ENCODE measurements around the gene ERBB4. TPM values are rescaled to one million over a fixed set of nuclear protein-coding genes. Genes with fewer than 3 reads are reported as not detected.
"Not testable (repeated sequence)": the region's sequence is repeated elsewhere in the genome, so short reads cannot be mapped to it uniquely, and the experiment has no call there.

Gene ERBB4
- polyA plus RNA-seq, 4 donors, result 0.04 to 0.13 TPM; not detected in 2

- not testable (repeated sequence) for H3K4me3 ChIP-seq (ENCODE audit: low read depth in 1 of 3, low read length in 3 of 3); H3K9me3 ChIP-seq (ENCODE audit: control insufficient read depth in 2 of 2, insufficient read depth in 1 of 2, low read depth in 1 of 2, low read length in 1 of 2); DNase-seq; H3K4me1 ChIP-seq (ENCODE audit: control insufficient read depth in 3 of 3, insufficient read depth in 2 of 3, low read depth in 1 of 3, low read length in 2 of 3); FAIRE-seq; H3K27ac ChIP-seq (ENCODE audit: low read depth in 1 of 3, low read length in 2 of 3); H3K27me3 ChIP-seq (ENCODE audit: control insufficient read depth in 3 of 3, insufficient read depth in 3 of 3, low read length in 3 of 3); H3K36me3 ChIP-seq (ENCODE audit: control insufficient read depth in 3 of 3, insufficient read depth in 2 of 3, low read depth in 1 of 3, low read length in 3 of 3)
- 87 to 93% (median 89%) methylated on average over 6 to 18 of the region's 18 CpGs for WGBS, 3 donors
Observed at GRCh38 chr2:211524248-211524647, 1014.4 kb downstream of the ERBB4 start.

- Histone ChIP-seq H3K27ac (ENCODE audit: low read depth in 1 of 3, low read length in 2 of 3) (no peak overlapping the region), H3K36me3 (ENCODE audit: control insufficient read depth in 3 of 3, insufficient read depth in 2 of 3, low read depth in 1 of 3, low read length in 3 of 3) (no peaks in the 10 kb centered on the region), H3K27me3 (ENCODE audit: control insufficient read depth in 3 of 3, insufficient read depth in 3 of 3, low read length in 3 of 3) (no peaks in the 10 kb centered on the region), H3K9me3 (ENCODE audit: control insufficient read depth in 2 of 2, insufficient read depth in 1 of 2, low read depth in 1 of 2, low read length in 1 of 2) (no peaks in the 10 kb centered on the region), H3K4me3 (ENCODE audit: low read depth in 1 of 3, low read length in 3 of 3) (no peak overlapping the region), H3K4me1 (ENCODE audit: control insufficient read depth in 3 of 3, insufficient read depth in 2 of 3, low read depth in 1 of 3, low read length in 2 of 3) (no peaks in the 10 kb centered on the region)
- WGBS, 3 donors, result 76 to 87% (median 78%) methylated on average over 3 of the region's 3 CpGs
- FAIRE-seq (no peak), DNase-seq (no peak)
Observed at GRCh38 chr2:211516537-211516936, 1022.1 kb downstream of the ERBB4 start.

- Histone ChIP-seq H3K9me3 (ENCODE audit: control insufficient read depth in 2 of 2, insufficient read depth in 1 of 2, low read depth in 1 of 2, low read length in 1 of 2) (no peaks in the 10 kb centered on the region), H3K4me1 (ENCODE audit: control insufficient read depth in 3 of 3, insufficient read depth in 2 of 3, low read depth in 1 of 3, low read length in 2 of 3) (no peaks in the 10 kb centered on the region), H3K27me3 (ENCODE audit: control insufficient read depth in 3 of 3, insufficient read depth in 3 of 3, low read length in 3 of 3) (no peaks in the 10 kb centered on the region), H3K4me3 (ENCODE audit: low read depth in 1 of 3, low read length in 3 of 3) (no peak overlapping the region), H3K27ac (ENCODE audit: low read depth in 1 of 3, low read length in 2 of 3) (no peak overlapping the region), H3K36me3 (ENCODE audit: control insufficient read depth in 3 of 3, insufficient read depth in 2 of 3, low read depth in 1 of 3, low read length in 3 of 3) (no peaks in the 10 kb centered on the region)
- no peak for FAIRE-seq
- WGBS, 3 donors, result 86 to 94% (median 94%) methylated on average over 3 of the region's 3 CpGs
- no peak for DNase-seq
Observed at GRCh38 chr2:211514049-211514448, 1024.6 kb downstream of the ERBB4 start.

GRCh38 chr2:211513446-211513845 lies 1025.2 kb downstream of the ERBB4 start:
- WGBS, 3 donors, result 45 to 69% (median 55%) methylated on average over 3 of the region's 3 CpGs
- no peaks in the 10 kb centered on the region for H3K27me3 ChIP-seq (ENCODE audit: control insufficient read depth in 3 of 3, insufficient read depth in 3 of 3, low read length in 3 of 3)
- no peaks in the 10 kb centered on the region for H3K4me1 ChIP-seq (ENCODE audit: control insufficient read depth in 3 of 3, insufficient read depth in 2 of 3, low read depth in 1 of 3, low read length in 2 of 3)
- no peak overlapping the region for H3K27ac ChIP-seq (ENCODE audit: low read depth in 1 of 3, low read length in 2 of 3)
- no peaks in the 10 kb centered on the region for H3K9me3 ChIP-seq (ENCODE audit: control insufficient read depth in 2 of 2, insufficient read depth in 1 of 2, low read depth in 1 of 2, low read length in 1 of 2)
- FAIRE-seq (no peak), DNase-seq (no peak)
- no peaks in the 10 kb centered on the region for H3K36me3 ChIP-seq (ENCODE audit: control insufficient read depth in 3 of 3, insufficient read depth in 2 of 3, low read depth in 1 of 3, low read length in 3 of 3)
- no peak overlapping the region for H3K4me3 ChIP-seq (ENCODE audit: low read depth in 1 of 3, low read length in 3 of 3)

DNA sequence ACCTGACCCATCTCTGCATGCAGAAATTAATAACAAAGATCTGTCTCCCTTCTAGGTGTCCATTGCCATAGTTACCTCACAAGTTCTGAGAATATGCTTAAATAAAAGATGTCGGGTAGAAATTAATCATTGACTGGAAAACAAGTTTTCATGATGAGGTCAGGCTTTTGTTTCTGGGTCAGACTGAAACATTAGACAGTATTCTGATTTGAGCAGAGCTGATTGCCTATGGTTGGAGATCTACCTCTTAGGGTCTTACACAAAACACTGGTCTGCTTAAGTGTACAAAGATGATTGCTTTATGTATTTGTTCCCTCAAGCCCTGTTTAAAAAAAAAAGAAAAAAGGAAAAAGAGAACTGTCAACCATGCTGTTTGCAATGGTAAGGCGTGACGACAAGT lies 1025.8 kb downstream of the ERBB4 start:
- Histone ChIP-seq H3K9me3 (ENCODE audit: control insufficient read depth in 2 of 2, insufficient read depth in 1 of 2, low read depth in 1 of 2, low read length in 1 of 2) (no peaks in the 10 kb centered on the region), H3K27me3 (ENCODE audit: control insufficient read depth in 3 of 3, insufficient read depth in 3 of 3, low read length in 3 of 3) (no peaks in the 10 kb centered on the region), H3K36me3 (ENCODE audit: control insufficient read depth in 3 of 3, insufficient read depth in 2 of 3, low read depth in 1 of 3, low read length in 3 of 3) (no peaks in the 10 kb centered on the region), H3K4me3 (ENCODE audit: low read depth in 1 of 3, low read length in 3 of 3) (no peak overlapping the region), H3K4me1 (ENCODE audit: control insufficient read depth in 3 of 3, insufficient read depth in 2 of 3, low read depth in 1 of 3, low read length in 2 of 3) (no peaks in the 10 kb centered on the region), H3K27ac (ENCODE audit: low read depth in 1 of 3, low read length in 2 of 3) (no peak overlapping the region)
- FAIRE-seq (no peak), DNase-seq (no peak)
- 63 to 82% (median 73%) methylated on average over 3 of the region's 3 CpGs for WGBS, 3 donors

GRCh38 chr2:211503856-211504255 lies 1034.7 kb downstream of the ERBB4 start:
- no peaks in the 10 kb centered on the region for H3K27me3 ChIP-seq (ENCODE audit: control insufficient read depth in 3 of 3, insufficient read depth in 3 of 3, low read length in 3 of 3)
- no peaks in the 10 kb centered on the region for H3K36me3 ChIP-seq (ENCODE audit: control insufficient read depth in 3 of 3, insufficient read depth in 2 of 3, low read depth in 1 of 3, low read length in 3 of 3)
- no peak for FAIRE-seq
- peaks cover 0 to 8% of the 10 kb centered on the region in 2 donors for H3K9me3 ChIP-seq (ENCODE audit: control insufficient read depth in 2 of 2, insufficient read depth in 1 of 2, low read depth in 1 of 2, low read length in 1 of 2)
- H3K4me1 ChIP-seq (ENCODE audit: control insufficient read depth in 3 of 3, insufficient read depth in 2 of 3, low read depth in 1 of 3, low read length in 2 of 3), result no peaks in the 10 kb centered on the region
- no peak overlapping the region for H3K4me3 ChIP-seq (ENCODE audit: low read depth in 1 of 3, low read length in 3 of 3)
- no peak for DNase-seq
- H3K27ac ChIP-seq (ENCODE audit: low read depth in 1 of 3, low read length in 2 of 3), result no peak overlapping the region

DNA sequence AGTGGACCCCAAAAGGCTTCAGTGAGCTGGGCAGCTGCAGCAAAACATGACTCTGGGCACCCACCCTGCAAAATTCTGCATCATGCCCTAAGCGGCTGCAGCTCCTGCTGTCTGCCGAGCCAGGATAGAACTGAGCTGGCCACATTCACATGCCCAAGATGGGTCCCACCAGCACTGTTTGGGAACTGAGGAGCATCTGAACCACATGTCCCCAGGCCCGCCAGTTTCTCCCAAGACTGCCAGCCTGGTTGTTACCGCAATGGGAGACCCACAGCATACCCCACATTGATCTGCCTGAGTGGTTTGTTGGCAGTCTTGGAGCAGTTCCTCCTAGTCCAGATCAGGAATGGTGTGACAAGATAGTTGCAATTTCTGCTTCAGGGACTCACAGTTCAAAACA lies 1035.4 kb downstream of the ERBB4 start:
- 91 to 97% (median 91%) methylated on average over 4 of the region's 4 CpGs for WGBS, 3 donors

GRCh38 chr2:211498551-211499205 lies 1039.9 kb downstream of the ERBB4 start:
- no peak for DNase-seq
- H3K27me3 ChIP-seq (ENCODE audit: control insufficient read depth in 3 of 3, insufficient read depth in 3 of 3, low read length in 3 of 3), result no peaks in the 10 kb centered on the region
- H3K9me3 ChIP-seq (ENCODE audit: control insufficient read depth in 2 of 2, insufficient read depth in 1 of 2, low read depth in 1 of 2, low read length in 1 of 2), result peaks cover 0 to 5% of the 10 kb centered on the region in 2 donors
- no peak for FAIRE-seq
- 33 to 45% (median 45%) methylated on average over 3 of the region's 3 CpGs for WGBS, 3 donors
- no peak overlapping the region for H3K27ac ChIP-seq (ENCODE audit: low read depth in 1 of 3, low read length in 2 of 3)
- no peak overlapping the region for H3K4me3 ChIP-seq (ENCODE audit: low read depth in 1 of 3, low read length in 3 of 3)
- no peaks in the 10 kb centered on the region for H3K36me3 ChIP-seq (ENCODE audit: control insufficient read depth in 3 of 3, insufficient read depth in 2 of 3, low read depth in 1 of 3, low read length in 3 of 3)
- no peaks in the 10 kb centered on the region for H3K4me1 ChIP-seq (ENCODE audit: control insufficient read depth in 3 of 3, insufficient read depth in 2 of 3, low read depth in 1 of 3, low read length in 2 of 3)

More for the DNA sequence above, 1035.4 kb downstream of the ERBB4 start:
- H3K4me3 ChIP-seq (ENCODE audit: low read depth in 1 of 3, low read length in 3 of 3), result no peak overlapping the region
- no peak overlapping the region for H3K27ac ChIP-seq (ENCODE audit: low read depth in 1 of 3, low read length in 2 of 3)
- H3K36me3 ChIP-seq (ENCODE audit: control insufficient read depth in 3 of 3, insufficient read depth in 2 of 3, low read depth in 1 of 3, low read length in 3 of 3), result no peaks in the 10 kb centered on the region
- peaks cover 0 to 8% of the 10 kb centered on the region in 2 donors for H3K9me3 ChIP-seq (ENCODE audit: control insufficient read depth in 2 of 2, insufficient read depth in 1 of 2, low read depth in 1 of 2, low read length in 1 of 2)
- DNase-seq (no peak), FAIRE-seq (no peak)
- no peaks in the 10 kb centered on the region for H3K4me1 ChIP-seq (ENCODE audit: control insufficient read depth in 3 of 3, insufficient read depth in 2 of 3, low read depth in 1 of 3, low read length in 2 of 3)
- H3K27me3 ChIP-seq (ENCODE audit: control insufficient read depth in 3 of 3, insufficient read depth in 3 of 3, low read length in 3 of 3), result no peaks in the 10 kb centered on the region

GRCh38 chr2:211495339-211495738 lies 1043.3 kb downstream of the ERBB4 start:
- H3K27ac ChIP-seq (ENCODE audit: low read depth in 1 of 3, low read length in 2 of 3), result no peak overlapping the region
- FAIRE-seq, result peak; percentile 23
- no peaks in the 10 kb centered on the region for H3K9me3 ChIP-seq (ENCODE audit: control insufficient read depth in 2 of 2, insufficient read depth in 1 of 2, low read depth in 1 of 2, low read length in 1 of 2)
- no peak for DNase-seq
- no peaks in the 10 kb centered on the region for H3K27me3 ChIP-seq (ENCODE audit: control insufficient read depth in 3 of 3, insufficient read depth in 3 of 3, low read length in 3 of 3)
- H3K4me1 ChIP-seq (ENCODE audit: control insufficient read depth in 3 of 3, insufficient read depth in 2 of 3, low read depth in 1 of 3, low read length in 2 of 3), result no peaks in the 10 kb centered on the region
- H3K36me3 ChIP-seq (ENCODE audit: control insufficient read depth in 3 of 3, insufficient read depth in 2 of 3, low read depth in 1 of 3, low read length in 3 of 3), result no peaks in the 10 kb centered on the region
- H3K4me3 ChIP-seq (ENCODE audit: low read depth in 1 of 3, low read length in 3 of 3), result no peak overlapping the region
- WGBS, 3 donors, result 76 to 88% (median 82%) methylated on average over 3 of the region's 3 CpGs
